SH-SY5Y (cell line): ENCODE results near the gene SPDYE3.
"Not testable (repeated sequence)": the region's sequence is repeated elsewhere in the genome, so short reads cannot be mapped to it uniquely, and the experiment has no call there.

Source experiments
- GATA2 ChIP-seq: IDR thresholded peaks from 2 replicates; pipeline ENCODE4 v1.6.1; 2011; ENCODE audit warnings: mild to moderate bottlenecking, low read depth, low read length
- GATA3 ChIP-seq: IDR thresholded peaks from 2 replicates; pipeline ENCODE4 v1.6.1; 2011; ENCODE audit warnings: low read depth, mild to moderate bottlenecking, low read length, moderate library complexity

Gene SPDYE3

GRCh38 chr7:100307402-100307801 is at the start of gene SPDYE3:
Gene SPDYE3 (plus strand): TSS chr7:100307702. CDS start chr7:100307886, 184 bp downstream.
- not testable (repeated sequence) for TF ChIP-seq GATA2, GATA3

GRCh38 chr7:100266576-100267354 is 40.7 kb upstream of the SPDYE3 start:
- no peak for TF ChIP-seq GATA2
- no peak for TF ChIP-seq GATA3

GRCh38 chr7:100267648-100268047 is 39.9 kb upstream of the SPDYE3 start:
- TF ChIP-seq GATA3, result no peak

- no peak for TF ChIP-seq GATA3
- no peak for TF ChIP-seq GATA2
These were observed 35.6 kb upstream of the SPDYE3 start for GRCh38 chr7:100271716-100272537.

- TF ChIP-seq GATA2 (no peak), GATA3 (no peak)
These were observed 32.4 kb upstream of the SPDYE3 start for GRCh38 chr7:100275120-100275519.

- TF ChIP-seq GATA3 (no peak), GATA2 (no peak)
These were observed 35.3 kb downstream of the SPDYE3 start for GRCh38 chr7:100342765-100343164.

GRCh38 chr7:100346921-100347320 is 39.4 kb downstream of the SPDYE3 start:
- TF ChIP-seq GATA3, result no peak
- no peak for TF ChIP-seq GATA2

GRCh38 chr7:100348805-100349204 is 41.3 kb downstream of the SPDYE3 start:
- TF ChIP-seq GATA3, result no peak
- no peak for TF ChIP-seq GATA2

GRCh38 chr7:100349757-100350156 is 42.3 kb downstream of the SPDYE3 start:
- TF ChIP-seq GATA3, result no peak
- no peak for TF ChIP-seq GATA2

GRCh38 chr7:100351657-100352058 is 44.2 kb downstream of the SPDYE3 start:
- no peak for TF ChIP-seq GATA2

- TF ChIP-seq GATA2, result no peak
- TF ChIP-seq GATA3, result no peak
These were observed 45.6 kb downstream of the SPDYE3 start for GRCh38 chr7:100352984-100353684.

GRCh38 chr7:100353685-100354330 is 46.3 kb downstream of the SPDYE3 start:
- no peak for TF ChIP-seq GATA2
- TF ChIP-seq GATA3, result no peak

GRCh38 chr7:100356416-100357068 is 49.0 kb downstream of the SPDYE3 start:
- TF ChIP-seq GATA2 (no peak), GATA3 (no peak)

GRCh38 chr7:100357131-100357561 is 49.6 kb downstream of the SPDYE3 start:
- TF ChIP-seq GATA3 (no peak), GATA2 (no peak)
